WERI-Rb-1 (cell line): ENCODE data around the gene EFTUD2.

ENCODE experiments used
- DNase-seq: peaks from one replicate; pipeline ENCODE4 v3.0.0-alpha.2; 2020
- H3K27ac ChIP-seq: fragments of 250-450 bp; sonication (Bioruptor Pico); 2 replicates; pipeline ENCODE4 v1.5.1; 2020; ENCODE audit warnings: mild to moderate bottlenecking, moderate library complexity
- H3K27me3 ChIP-seq: fragments of 250-450 bp; sonication (Bioruptor Pico); 2 replicates; pipeline ENCODE4 v1.5.1; 2021; ENCODE audit warnings: mild to moderate bottlenecking, low read depth, moderate library complexity; ENCODE audit not compliant: insufficient read depth, severe bottlenecking
- H3K36me3 ChIP-seq: fragments of 250-450 bp; sonication (Bioruptor Pico); 2 replicates; pipeline ENCODE4 v1.5.1; 2020; ENCODE audit warnings: mild to moderate bottlenecking, moderate library complexity
- H3K4me3 ChIP-seq: 2 replicates; pipeline ENCODE4 v1.5.1; 2011; ENCODE audit warnings: low read depth, mild to moderate bottlenecking, control low read depth, low read length
- H3K9me3 ChIP-seq: fragments of 250-450 bp; sonication (Bioruptor Pico); 2 replicates; pipeline ENCODE4 v1.5.1; 2021; ENCODE audit warnings: mild to moderate bottlenecking, moderate library complexity; ENCODE audit not compliant: severe bottlenecking
- TF ChIP-seq, protein P1 (sequence below): IDR thresholded peaks from 2 replicates; pipeline ENCODE4 v1.5.1; 2011; ENCODE audit warnings: low read depth, mild to moderate bottlenecking, control low read depth, inconsistent platforms, low read length

The EFTUD2 gene

DNA sequence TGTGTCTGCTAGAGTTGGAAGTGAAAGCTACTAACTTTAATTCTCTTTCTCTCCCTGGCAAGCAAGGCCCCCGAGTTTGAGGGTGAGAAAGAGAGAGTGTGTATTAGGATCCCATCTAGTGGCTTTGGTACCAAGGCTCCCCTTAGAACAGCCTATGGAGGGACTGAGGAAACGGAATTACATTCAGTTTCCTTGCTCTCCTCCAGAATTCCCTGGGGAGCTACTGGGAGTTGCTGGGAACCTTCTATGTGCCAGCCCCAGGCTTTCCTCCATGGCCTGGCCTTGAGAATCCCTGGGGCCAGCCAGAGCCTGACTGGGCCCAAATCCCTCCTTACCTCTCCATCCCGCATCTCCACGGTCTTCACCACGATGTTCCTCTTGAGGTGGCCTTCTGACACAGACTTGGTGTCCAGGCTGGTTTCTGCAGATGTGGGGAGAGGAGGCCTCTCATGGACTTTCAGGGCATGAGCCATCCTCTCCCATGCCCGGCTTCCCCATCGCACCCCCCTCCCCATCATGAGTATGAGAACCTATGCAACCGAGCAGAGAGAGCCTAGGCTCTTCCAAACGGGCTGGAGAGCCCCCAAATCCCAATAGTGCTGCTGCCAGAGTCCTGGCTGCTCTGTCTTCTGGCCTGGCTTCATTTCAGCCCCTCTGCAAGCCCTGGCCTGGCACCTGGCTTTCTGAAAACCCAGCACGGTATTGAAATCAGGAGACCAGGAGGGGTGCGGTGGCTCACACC lies 8.7 kb upstream of the EFTUD2 start:
- TF ChIP-seq, protein P1, sequence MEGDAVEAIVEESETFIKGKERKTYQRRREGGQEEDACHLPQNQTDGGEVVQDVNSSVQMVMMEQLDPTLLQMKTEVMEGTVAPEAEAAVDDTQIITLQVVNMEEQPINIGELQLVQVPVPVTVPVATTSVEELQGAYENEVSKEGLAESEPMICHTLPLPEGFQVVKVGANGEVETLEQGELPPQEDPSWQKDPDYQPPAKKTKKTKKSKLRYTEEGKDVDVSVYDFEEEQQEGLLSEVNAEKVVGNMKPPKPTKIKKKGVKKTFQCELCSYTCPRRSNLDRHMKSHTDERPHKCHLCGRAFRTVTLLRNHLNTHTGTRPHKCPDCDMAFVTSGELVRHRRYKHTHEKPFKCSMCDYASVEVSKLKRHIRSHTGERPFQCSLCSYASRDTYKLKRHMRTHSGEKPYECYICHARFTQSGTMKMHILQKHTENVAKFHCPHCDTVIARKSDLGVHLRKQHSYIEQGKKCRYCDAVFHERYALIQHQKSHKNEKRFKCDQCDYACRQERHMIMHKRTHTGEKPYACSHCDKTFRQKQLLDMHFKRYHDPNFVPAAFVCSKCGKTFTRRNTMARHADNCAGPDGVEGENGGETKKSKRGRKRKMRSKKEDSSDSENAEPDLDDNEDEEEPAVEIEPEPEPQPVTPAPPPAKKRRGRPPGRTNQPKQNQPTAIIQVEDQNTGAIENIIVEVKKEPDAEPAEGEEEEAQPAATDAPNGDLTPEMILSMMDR = no peak
- Histone ChIP-seq H3K9me3 (no peaks in the 10 kb centered on the region), H3K27ac (no peak overlapping the region), H3K4me3 (no peak overlapping the region), H3K36me3 (no peaks in the 10 kb centered on the region), H3K27me3 (no peaks in the 10 kb centered on the region)
- no peak for DNase-seq

DNA sequence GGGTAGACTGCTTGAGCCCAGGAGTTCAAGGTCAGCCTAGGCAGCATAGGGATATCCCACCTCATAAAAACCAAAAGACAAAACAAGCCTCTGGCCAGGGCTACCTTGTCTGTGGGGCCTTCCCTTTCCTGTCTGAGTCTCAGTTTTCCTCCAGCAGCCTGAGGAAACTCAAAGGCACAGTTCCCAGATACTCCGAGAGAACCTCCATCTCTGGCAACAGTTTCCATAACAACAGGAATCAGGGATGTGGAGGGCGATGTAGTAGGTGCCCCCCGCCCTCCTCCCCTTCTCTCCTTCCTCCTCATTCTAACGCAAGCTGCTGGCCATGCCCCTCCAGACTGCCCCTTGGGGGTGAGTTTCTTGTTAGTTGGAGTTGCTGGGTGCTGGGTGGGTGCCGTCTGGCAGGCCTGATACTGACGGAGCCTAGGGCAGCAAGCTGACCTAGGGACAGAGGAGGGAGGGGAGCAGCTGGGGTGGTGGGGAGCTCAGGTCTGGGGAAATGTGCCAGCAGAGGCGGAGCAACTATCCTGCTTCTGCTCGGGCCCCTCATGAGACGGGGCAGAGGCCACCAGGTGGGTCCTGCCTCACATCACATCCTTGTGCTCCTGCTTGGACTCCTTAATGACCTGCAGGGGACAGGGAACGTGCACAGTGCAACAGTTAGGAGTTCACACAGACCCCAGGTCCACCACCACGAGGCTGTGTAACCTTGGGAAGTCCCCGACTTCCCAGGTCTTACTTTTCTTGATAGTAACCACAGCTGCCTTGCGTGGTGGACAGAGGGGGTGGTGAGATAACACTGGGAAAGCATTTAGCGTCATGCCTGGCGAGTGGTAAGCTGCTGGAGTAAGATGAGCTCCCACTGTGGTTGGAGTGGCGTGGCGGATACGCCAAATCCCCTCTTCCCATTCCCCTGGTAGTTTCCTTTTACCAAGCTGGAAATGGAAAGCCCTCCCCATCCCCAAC lies 7.8 kb upstream of the EFTUD2 start:
- H3K27ac ChIP-seq = no peak overlapping the region; the same call in 1 of the 2 replicates

GRCh38 chr17:44906010-44906646 lies 6.9 kb upstream of the EFTUD2 start:
- TF ChIP-seq, protein P1 = no peak
- Histone ChIP-seq H3K27me3 (no peaks in the 10 kb centered on the region), H3K4me3 (no peak overlapping the region), H3K9me3 (no peaks in the 10 kb centered on the region), H3K36me3 (no peaks in the 10 kb centered on the region; the same call in none of the 2 replicates), H3K27ac (peak overlapping the region; percentile 38)
- peak; percentile 41 for DNase-seq

More for the DNA sequence above, 7.8 kb upstream of the EFTUD2 start:
- Histone ChIP-seq H3K36me3 (no peaks in the 10 kb centered on the region), H3K27me3 (no peaks in the 10 kb centered on the region), H3K4me3 (no peak overlapping the region), H3K9me3 (no peaks in the 10 kb centered on the region)
- TF ChIP-seq, protein P1 = no peak
- DNase-seq = no peak

DNA sequence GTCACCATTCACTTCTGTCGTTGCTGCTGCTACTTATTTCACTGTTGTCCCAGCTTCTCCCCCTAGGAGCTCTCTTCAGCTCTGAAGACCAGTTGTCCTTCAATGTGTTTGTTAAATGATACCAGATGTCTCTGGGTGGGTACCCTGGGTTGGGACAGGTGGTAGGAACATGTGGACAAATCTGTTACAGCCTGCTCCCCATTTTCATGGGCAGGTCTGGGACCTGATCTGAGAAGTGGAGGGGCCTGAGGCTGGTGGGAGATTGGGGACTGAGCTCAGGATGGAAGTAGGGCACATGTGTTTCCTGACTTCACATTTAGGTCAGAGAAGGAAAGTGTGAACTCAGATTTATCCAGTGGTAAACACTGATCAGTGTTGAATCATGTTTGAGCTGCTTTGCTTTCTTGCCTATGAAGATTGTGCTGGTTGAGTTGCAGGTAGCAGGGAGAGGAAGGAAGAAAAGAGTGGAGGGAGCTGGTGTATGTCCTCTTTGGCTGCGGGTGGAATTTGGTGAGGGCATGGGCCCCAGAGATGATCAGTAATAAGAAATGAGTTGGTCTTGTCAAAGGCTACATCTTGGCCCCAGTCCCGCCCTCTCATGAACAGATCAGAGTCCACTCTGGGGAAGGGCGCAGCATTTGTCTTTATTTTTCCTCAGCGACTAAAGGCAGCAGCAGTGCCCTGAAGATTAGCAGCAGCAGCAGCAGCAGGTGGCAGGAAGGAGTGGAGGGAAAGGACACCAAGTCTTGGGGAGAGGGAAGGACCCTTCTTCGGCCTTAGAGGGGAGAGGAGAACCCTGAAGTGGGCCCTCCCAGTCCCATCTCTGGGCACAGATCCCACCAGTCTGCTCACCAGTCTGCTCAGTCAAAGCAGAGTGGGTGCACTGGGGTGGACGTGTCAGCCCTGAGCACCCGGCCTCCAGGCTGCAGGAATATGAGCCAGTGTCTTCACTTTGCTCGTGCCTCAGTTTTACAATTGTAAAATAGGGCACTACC lies 6.1 kb upstream of the EFTUD2 start:
- peak; percentile 43 for DNase-seq
- H3K36me3 ChIP-seq = no peaks in the 10 kb centered on the region; the same call in none of the 2 replicates
- no peak overlapping the region for H3K4me3 ChIP-seq
- TF ChIP-seq, protein P1 = no peak
- H3K9me3 ChIP-seq = no peaks in the 10 kb centered on the region
- H3K27me3 ChIP-seq = no peaks in the 10 kb centered on the region
- peak overlapping the region; percentile 38 for H3K27ac ChIP-seq
